Keratinocyte (primary cell): Measurements from ENCODE around the gene DNAJA3. TPM values are rescaled to one million over a fixed set of nuclear protein-coding genes. Genes with fewer than 3 reads are reported as not detected.

Source experiments
- DNase-seq: peaks from one replicate; pipeline ENCODE4 v3.0.0-alpha.2; 2011; ENCODE audit warnings: low read depth, missing footprints, low spot score
- FAIRE-seq: peaks from 2 replicates; lab custom pipeline; 2011; peaks lifted over from hg19 to GRCh38; lab: Jason Lieb, UNC
- H2AFZ ChIP-seq: 2 replicates; pipeline ENCODE4 v1.6.0; 2012; ENCODE audit warnings: low read length, control low read depth, inconsistent platforms; ENCODE audit not compliant: control insufficient read depth
- H3K27ac ChIP-seq: 2 replicates; pipeline ENCODE4 v1.5.1; 2011; ENCODE audit warnings: low read length; ENCODE audit not compliant: control insufficient read depth, insufficient read depth
- H3K27me3 ChIP-seq: 3 replicates; pipeline ENCODE4 v1.6.0; 2011; ENCODE audit warnings: low read length; ENCODE audit not compliant: control insufficient read depth, insufficient read depth; ENCODE audit errors: extremely low read depth
- H3K36me3 ChIP-seq, 2 experiments: 2 replicates in 1 of 2; 3 replicates in 1 of 2; pipeline ENCODE4 v1.5.1; 2011; ENCODE audit warnings: low read length in 2 of 2, mild to moderate bottlenecking in 1 of 2; ENCODE audit not compliant: control insufficient read depth in 2 of 2, insufficient read depth in 2 of 2; ENCODE audit errors: extremely low read depth in 1 of 2
- H3K4me1 ChIP-seq: 3 replicates; pipeline ENCODE4 v1.5.1; 2011; ENCODE audit warnings: low read length; ENCODE audit not compliant: control insufficient read depth, insufficient read depth; ENCODE audit errors: extremely low read depth
- H3K4me2 ChIP-seq: 3 replicates; pipeline ENCODE4 v1.6.0; 2011; ENCODE audit warnings: low read depth, low read length; ENCODE audit not compliant: control insufficient read depth, insufficient read depth; ENCODE audit errors: extremely low read depth
- H3K4me3 ChIP-seq, 3 experiments: fragments of 200-600 bp in 1 of 3; sonication (generic) in 1 of 3; 2 replicates in 2 of 3; 3 replicates in 1 of 3; pipeline ENCODE4 v1.5.1; 2011 to 2016; ENCODE audit warnings: low read length in 3 of 3, mild to moderate bottlenecking in 3 of 3, control low read depth in 2 of 3, inconsistent platforms in 1 of 3, low read depth in 1 of 3, mixed read lengths in 1 of 3, mixed run types in 1 of 3, moderate library complexity in 1 of 3; ENCODE audit not compliant: control insufficient read depth in 2 of 3, insufficient read depth in 2 of 3; ENCODE audit errors: extremely low read depth in 1 of 3
- H3K79me2 ChIP-seq: 2 replicates; pipeline ENCODE4 v1.6.0; 2012; ENCODE audit warnings: low read length; ENCODE audit not compliant: control insufficient read depth, insufficient read depth
- H3K9ac ChIP-seq: 3 replicates; pipeline ENCODE4 v1.6.0; 2011; ENCODE audit warnings: low read length; ENCODE audit not compliant: control insufficient read depth, insufficient read depth; ENCODE audit errors: extremely low read depth
- H3K9me1 ChIP-seq: 3 replicates; pipeline ENCODE4 v1.6.0; 2011; ENCODE audit warnings: low read length; ENCODE audit not compliant: control insufficient read depth, insufficient read depth; ENCODE audit errors: extremely low read depth
- H3K9me3 ChIP-seq: 2 replicates; pipeline ENCODE4 v1.5.1; 2012; ENCODE audit warnings: low read depth, low read length; ENCODE audit not compliant: control insufficient read depth
- H4K20me1 ChIP-seq: 3 replicates; pipeline ENCODE4 v1.6.0; 2011; ENCODE audit warnings: low read length; ENCODE audit not compliant: control insufficient read depth, insufficient read depth; ENCODE audit errors: extremely low read depth
- CTCF ChIP-seq, 3 experiments: IDR thresholded peaks in 1 of 3; conservative IDR thresholded peaks in 1 of 3; optimal IDR thresholded peaks in 1 of 3; 2 replicates in 2 of 3; 3 replicates in 1 of 3; pipeline versions ENCODE3 to v1.5.1; 2011; ENCODE audit warnings: low read length in 3 of 3, mild to moderate bottlenecking in 3 of 3, moderate library complexity in 2 of 3, control low read depth in 1 of 3, inconsistent platforms in 1 of 3; ENCODE audit not compliant: insufficient read depth in 2 of 3; ENCODE audit errors: extremely low read depth in 1 of 3
- EZH2 ChIP-seq: IDR thresholded peaks from one replicate; pipeline ENCODE4 v1.6.1; 2012; ENCODE audit warnings: inconsistent platforms, mild to moderate bottlenecking, low read length, moderate library complexity
- dilution Hi-C: fragments of 300-500 bp; cut with MboI; formaldehyde crosslinking; loops from one replicate; pipeline ENCODE4 v1.7.0; 2020; ENCODE audit warnings: low sequenced_read_pairs; ENCODE audit not compliant: extremely low pct_ligation_motif_present
- polyA plus RNA-seq, 5 experiments: library from polyadenylated mRNA; depleted of rRNA in 3 of 5; stranded (reverse) in 3 of 5; stranded (forward) in 1 of 5; unstranded in 1 of 5; fragments of >200 nt; gene quantifications; 1 replicate in 1 of 5; 2 replicates in 3 of 5; 3 replicates in 1 of 5; pipeline versions ENCODE4 v1.2.1 to v1.2.3, GENCODE V29; 2011 to 2012; ENCODE audit warnings: missing spikeins in 2 of 5, low read depth in 1 of 5, low replicate concordance in 1 of 5

The DNAJA3 gene
- polyA plus RNA-seq, 1 donor (not counting 4 experiments of a cell fraction or from before 2014, with no cell fraction given): 48.4 TPM

- Histone ChIP-seq H4K20me1 (no peaks in the 10 kb centered on the region), H3K9me1 (no peaks in the 10 kb centered on the region), H3K9me3 (no peaks in the 10 kb centered on the region), H3K4me3 (no peak overlapping the region), H3K27me3 (no peaks in the 10 kb centered on the region), H3K4me1 (peaks cover 26% of the 10 kb centered on the region), H3K79me2 (peaks cover 34% of the 10 kb centered on the region), H3K9ac (no peak overlapping the region), H3K4me2 (peak overlapping the region; percentile 87), H2AFZ (no peak overlapping the region), H3K27ac (no peak overlapping the region), H3K36me3 (peaks cover 0 to 5% of the 10 kb centered on the region in 2 experiments)
- TF ChIP-seq CTCF (optimal IDR thresholded peaks at IDR 0.05 in 1 of 3, IDR thresholded peaks at IDR 0.05 in 1 of 3, conservative IDR thresholded peaks at IDR 0.05 in 1 of 3; ENCODE audit: extremely low read depth in 1 of 3, insufficient read depth in 2 of 3, low read length in 3 of 3) (no peak), EZH2 (no peak)
- DNase-seq: no peak
- dilution Hi-C loops: no loop called here
- FAIRE-seq: no peak
These were observed 47.2 kb downstream of the DNAJA3 start for GRCh38 chr16:4472880-4473279.

- Histone ChIP-seq H2AFZ (peak within 1 kb of the TSS; percentile 80), H3K4me2 (peak within 1 kb of the TSS; percentile 87), H3K9ac (peak within 1 kb of the TSS; percentile 83), H3K27me3 (no peaks in the 10 kb centered on the region), H3K4me1 (peaks cover 37% of the 10 kb centered on the region), H3K4me3 (peak within 1 kb of the TSS; percentile 62 to 83 (median 77)), H3K79me2 (peaks cover 48% of the 10 kb centered on the region), H3K27ac (peak within 1 kb of the TSS; percentile 66), H3K9me3 (no peaks in the 10 kb centered on the region), H4K20me1 (no peaks in the 10 kb centered on the region), H3K9me1 (no peaks in the 10 kb centered on the region), H3K36me3 (peaks cover 1 to 2% of the 10 kb centered on the region in 2 experiments)
- no peak for DNase-seq
- dilution Hi-C loops: no loop called here
- no peak for FAIRE-seq
- no peak for TF ChIP-seq EZH2
- no peak for TF ChIP-seq CTCF (optimal IDR thresholded peaks at IDR 0.05 in 1 of 3, IDR thresholded peaks at IDR 0.05 in 1 of 3, conservative IDR thresholded peaks at IDR 0.05 in 1 of 3; ENCODE audit: extremely low read depth in 1 of 3, insufficient read depth in 2 of 3, low read length in 3 of 3)
These were observed 48.7 kb downstream of the DNAJA3 start, which contains the start of gene NMRAL1 for GRCh38 chr16:4474192-4474961. NMRAL1 (minus strand) TSS chr16:4474625; CDS start chr16:4474132, 493 bp downstream.
